ENCODE results near the gene SLC17A5. TPM values are rescaled to one million over a fixed set of nuclear protein-coding genes. Genes with fewer than 3 reads are reported as not detected.

SLC17A5 gene
- 3.5 TPM for polyA plus RNA-seq (2012; ENCODE audit: insufficient read depth, insufficient read length, low read depth)

DNA sequence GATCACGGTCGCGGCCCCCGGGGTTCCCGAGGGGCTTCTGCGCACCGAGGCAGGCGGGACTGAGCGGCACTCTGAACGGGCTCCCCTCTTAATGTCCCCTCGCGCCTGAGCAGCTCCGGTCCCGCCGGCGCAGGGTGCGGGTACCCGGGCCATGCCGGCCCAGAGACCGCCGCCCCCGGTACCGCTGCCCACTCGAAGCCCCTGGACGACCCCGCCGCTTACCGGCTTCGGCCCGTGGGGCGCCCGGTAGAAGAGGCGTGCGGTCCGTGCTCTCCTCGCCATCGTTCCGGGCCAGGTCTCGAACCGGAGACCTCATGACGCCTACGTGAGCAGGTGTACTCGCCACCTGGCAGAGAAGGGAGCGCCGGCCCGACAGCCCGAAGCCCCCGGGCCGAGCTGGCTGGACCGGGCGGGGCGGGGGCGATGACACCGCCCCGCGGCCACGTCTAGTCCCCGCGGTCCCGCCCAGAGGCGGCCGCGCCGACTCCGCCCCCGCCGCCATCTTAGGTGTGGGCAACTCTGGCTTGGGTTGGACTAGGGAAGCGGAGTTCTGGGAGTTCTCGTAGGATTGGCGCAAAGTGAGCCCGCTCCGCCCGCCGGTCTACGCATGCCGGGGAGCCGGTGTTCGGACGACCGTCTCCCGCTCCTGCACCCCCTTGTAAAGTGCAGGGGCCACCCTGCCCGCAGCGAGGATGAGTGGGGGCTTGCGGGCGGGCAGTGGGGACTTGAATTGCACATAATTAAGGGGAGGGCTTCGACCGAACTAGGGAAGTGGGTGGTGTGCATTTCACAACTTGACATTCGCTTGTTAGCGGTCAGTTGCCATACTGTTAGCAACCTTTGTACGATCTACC lies at the start of gene SLC17A5:
SLC17A5 (minus strand) TSS at position 422 of the 854 bp plus-strand sequence; CDS start at position 316, 106 bp downstream.
- Histone ChIP-seq H3K36me3 (no peaks in the 10 kb centered on the region), H3K9me3 (no peaks in the 10 kb centered on the region), H3K4me3 (ENCODE audit: low read depth, low read length) (peak within 1 kb of the TSS; percentile 85), H3K27me3 (no peaks in the 10 kb centered on the region), H3K4me1 (no peaks in the 10 kb centered on the region)
- DNase-seq = peak; percentile 93
- TF ChIP-seq, protein P1, sequence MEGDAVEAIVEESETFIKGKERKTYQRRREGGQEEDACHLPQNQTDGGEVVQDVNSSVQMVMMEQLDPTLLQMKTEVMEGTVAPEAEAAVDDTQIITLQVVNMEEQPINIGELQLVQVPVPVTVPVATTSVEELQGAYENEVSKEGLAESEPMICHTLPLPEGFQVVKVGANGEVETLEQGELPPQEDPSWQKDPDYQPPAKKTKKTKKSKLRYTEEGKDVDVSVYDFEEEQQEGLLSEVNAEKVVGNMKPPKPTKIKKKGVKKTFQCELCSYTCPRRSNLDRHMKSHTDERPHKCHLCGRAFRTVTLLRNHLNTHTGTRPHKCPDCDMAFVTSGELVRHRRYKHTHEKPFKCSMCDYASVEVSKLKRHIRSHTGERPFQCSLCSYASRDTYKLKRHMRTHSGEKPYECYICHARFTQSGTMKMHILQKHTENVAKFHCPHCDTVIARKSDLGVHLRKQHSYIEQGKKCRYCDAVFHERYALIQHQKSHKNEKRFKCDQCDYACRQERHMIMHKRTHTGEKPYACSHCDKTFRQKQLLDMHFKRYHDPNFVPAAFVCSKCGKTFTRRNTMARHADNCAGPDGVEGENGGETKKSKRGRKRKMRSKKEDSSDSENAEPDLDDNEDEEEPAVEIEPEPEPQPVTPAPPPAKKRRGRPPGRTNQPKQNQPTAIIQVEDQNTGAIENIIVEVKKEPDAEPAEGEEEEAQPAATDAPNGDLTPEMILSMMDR (IDR thresholded peaks at IDR 0.05; ENCODE audit: low read depth, low read length) = no peak

- H3K9me3 ChIP-seq = no peaks in the 10 kb centered on the region
- no peak overlapping the region for H3K4me3 ChIP-seq (ENCODE audit: low read depth, low read length)
- H3K4me1 ChIP-seq = no peaks in the 10 kb centered on the region
- TF ChIP-seq, protein P1 (IDR thresholded peaks at IDR 0.05; ENCODE audit: low read depth, low read length) = no peak
- peaks cover 6% of the 10 kb centered on the region for H3K27me3 ChIP-seq
- DNase-seq = no peak
- no peaks in the 10 kb centered on the region for H3K36me3 ChIP-seq
Measured at GRCh38 chr6:73703466-73703865, 49.7 kb upstream of the SLC17A5 start.

DNA sequence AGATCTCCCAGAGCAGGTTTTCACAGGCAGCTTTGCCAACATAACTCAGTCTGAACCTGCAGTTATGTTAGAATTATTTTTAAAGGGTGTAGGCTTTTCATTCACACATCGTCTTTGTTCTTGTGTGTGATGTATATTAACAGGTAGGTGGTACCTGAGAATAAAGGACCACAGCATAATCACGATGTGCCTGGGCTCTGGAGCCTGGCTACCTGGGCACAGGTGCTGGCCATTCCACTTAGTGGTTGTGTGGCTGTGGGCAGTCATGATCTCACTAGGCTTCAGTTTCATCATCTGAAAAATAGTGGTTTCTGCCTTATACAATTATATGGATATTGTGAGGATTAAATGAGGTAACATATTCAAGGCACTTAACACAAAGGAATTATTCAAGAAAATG lies 48.7 kb upstream of the SLC17A5 start:
- Histone ChIP-seq H3K27me3 (peaks cover 6% of the 10 kb centered on the region), H3K4me3 (ENCODE audit: low read depth, low read length) (no peak overlapping the region), H3K9me3 (no peaks in the 10 kb centered on the region), H3K4me1 (no peaks in the 10 kb centered on the region), H3K36me3 (no peaks in the 10 kb centered on the region)
- TF ChIP-seq, protein P1 (IDR thresholded peaks at IDR 0.05; ENCODE audit: low read depth, low read length) = no peak
- DNase-seq = no peak

GRCh38 chr6:73699676-73700459 lies 46.1 kb upstream of the SLC17A5 start:
- H3K36me3 ChIP-seq = no peaks in the 10 kb centered on the region
- DNase-seq = no peak

DNA sequence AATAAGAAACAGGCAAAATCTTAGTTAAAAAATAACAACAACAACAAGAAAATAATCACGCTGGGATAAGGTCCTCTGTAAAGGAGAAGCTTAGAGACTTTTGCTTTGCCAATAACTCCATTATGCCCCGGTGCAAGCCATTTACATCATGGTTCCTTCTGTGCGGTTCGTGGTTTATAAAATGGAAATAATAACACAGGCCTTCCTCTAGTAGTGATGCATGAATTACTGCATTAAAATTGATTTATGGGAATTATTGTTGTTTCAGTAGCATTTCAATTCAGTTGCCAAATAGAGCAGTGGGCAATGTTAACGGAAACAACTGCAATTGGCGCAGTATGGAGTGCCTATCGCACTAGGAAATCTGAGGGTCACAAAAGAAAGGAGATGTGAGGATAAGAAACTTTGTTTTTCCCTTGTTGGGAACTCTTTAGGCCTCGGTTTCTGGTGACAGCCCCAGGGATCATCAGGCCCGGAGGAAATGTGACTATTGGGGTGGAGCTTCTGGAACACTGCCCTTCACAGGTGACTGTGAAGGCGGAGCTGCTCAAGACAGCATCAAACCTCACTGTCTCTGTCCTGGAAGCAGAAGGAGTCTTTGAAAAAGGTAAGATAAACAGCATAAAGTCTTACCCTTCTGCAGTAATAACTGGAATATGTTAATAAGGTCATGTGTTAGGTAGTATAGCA lies 43.3 kb upstream of the SLC17A5 start:
- Histone ChIP-seq H3K9me3 (no peaks in the 10 kb centered on the region), H3K27me3 (peaks cover 20% of the 10 kb centered on the region), H3K4me3 (ENCODE audit: low read depth, low read length) (no peak overlapping the region), H3K36me3 (no peaks in the 10 kb centered on the region), H3K4me1 (no peaks in the 10 kb centered on the region)
- TF ChIP-seq, protein P1 (IDR thresholded peaks at IDR 0.05; ENCODE audit: low read depth, low read length) = no peak
- no peak for DNase-seq

More at GRCh38 chr6:73699676-73700459, 46.1 kb upstream of the SLC17A5 start:
- Histone ChIP-seq H3K9me3 (no peaks in the 10 kb centered on the region), H3K4me1 (no peaks in the 10 kb centered on the region), H3K27me3 (peaks cover 23% of the 10 kb centered on the region), H3K4me3 (ENCODE audit: low read depth, low read length) (no peak overlapping the region)
- TF ChIP-seq, protein P1 (IDR thresholded peaks at IDR 0.05; ENCODE audit: low read depth, low read length) = no peak
